HepG2 (cell line): ENCODE measurements around the gene LENG1. TPM values are rescaled to one million over a fixed set of nuclear protein-coding genes. Genes with fewer than 3 reads are reported as not detected.

Experiments used
- CAMTA2 ChIP-seq: sonication (generic); formaldehyde crosslinking; IDR thresholded peaks from 2 replicates; pipeline ENCODE4 v1.4.0; 2020; ENCODE audit warnings: mild to moderate bottlenecking, missing genetic modification reagents, borderline replicate concordance
- CC2D1A ChIP-seq: sonication (generic); formaldehyde crosslinking; IDR thresholded peaks from 2 replicates; pipeline ENCODE4 v1.8.1; 2023; ENCODE audit warnings: mild to moderate bottlenecking, missing genetic modification reagents
- DPF2 ChIP-seq: sonication (generic); formaldehyde crosslinking; IDR thresholded peaks from 2 replicates; pipeline ENCODE4 v1.4.0; 2020; ENCODE audit warnings: mild to moderate bottlenecking, low read depth, missing genetic modification reagents, borderline replicate concordance
- HNRNPL ChIP-seq: fragments of 200-400 bp; formaldehyde crosslinking; IDR thresholded peaks from 2 replicates; pipeline ENCODE4 v1.6.1; 2017; ENCODE audit warnings: mild to moderate bottlenecking, low read depth, low read length
- NR3C1 ChIP-seq: sonication (generic); formaldehyde crosslinking; IDR thresholded peaks from 2 replicates; pipeline ENCODE4 v1.4.0; 2020; ENCODE audit warnings: missing genetic modification reagents
- PAX8 ChIP-seq: sonication (generic); formaldehyde crosslinking; IDR thresholded peaks from 2 replicates; pipeline ENCODE4 v1.8.0; 2022; ENCODE audit warnings: mild to moderate bottlenecking, missing genetic modification reagents, borderline replicate concordance
- TCF7 ChIP-seq: sonication (generic); IDR thresholded peaks from 2 replicates; pipeline ENCODE4 v1.6.1; 2016; ENCODE audit warnings: antibody characterized with exemption, low read depth
- ZFP82 ChIP-seq: sonication (generic); formaldehyde crosslinking; IDR thresholded peaks from 2 replicates; pipeline ENCODE4 v1.5.1; 2020; ENCODE audit warnings: mild to moderate bottlenecking, missing genetic modification reagents, borderline replicate concordance
- ZNF652 ChIP-seq: IDR thresholded peaks from 2 replicates; pipeline ENCODE4 v1.6.1; 2016; ENCODE audit warnings: low read depth, borderline replicate concordance
- ZNF660 ChIP-seq: sonication (generic); formaldehyde crosslinking; IDR thresholded peaks from 2 replicates; pipeline ENCODE4 v1.5.1; 2020; ENCODE audit warnings: mild to moderate bottlenecking, low read depth, missing genetic modification reagents, borderline replicate concordance
- ZNF792 ChIP-seq: IDR thresholded peaks from 2 replicates; pipeline ENCODE4 v1.6.1; 2016
- polyA plus RNA-seq, 8 experiments: library from polyadenylated mRNA; depleted of rRNA in 3 of 8; stranded (reverse) in 7 of 8; unstranded in 1 of 8; fragments of >200 nt; fragmentation: Illumina TruSeq in 4 of 8; extraction: Trizol in 4 of 8; gene quantifications; 2 replicates each; pipeline versions ENCODE4 v1.2.1 to v1.2.3, GENCODE V29; 2011 to 2016; ENCODE audit warnings: low read depth in 4 of 8, missing spikeins in 1 of 8, mixed read lengths in 1 of 8; ENCODE audit not compliant: insufficient read depth in 1 of 8
- total RNA-seq, 5 experiments: library from RNA; depleted of rRNA; stranded (reverse); fragments of >200 nt; fragmentation: Illumina TruSeq; extraction: Trizol; gene quantifications; 2 replicates each; pipeline ENCODE4 v1.2.3, GENCODE V29; 2016; ENCODE audit warnings: low read depth in 1 of 5
- TF ChIP-seq, protein P1 (sequence below): IDR thresholded peaks from 2 replicates; pipeline ENCODE4 v1.6.1; 2016; ENCODE audit warnings: missing compliant biosample characterization, missing genetic modification reagents, borderline replicate concordance
- TF ChIP-seq, protein P2 (sequence below): sonication (generic); formaldehyde crosslinking; IDR thresholded peaks from 2 replicates; pipeline ENCODE4 v1.9.0; 2021; ENCODE audit warnings: missing genetic modification reagents, borderline replicate concordance
- TF ChIP-seq, protein P3 (sequence below): sonication (generic); formaldehyde crosslinking; IDR thresholded peaks from 2 replicates; pipeline ENCODE4 v1.4.0; 2020; ENCODE audit warnings: missing genetic modification reagents, mild to moderate bottlenecking, borderline replicate concordance
- TF ChIP-seq, protein P4 (sequence below): sonication (generic); formaldehyde crosslinking; IDR thresholded peaks from 2 replicates; pipeline ENCODE4 v1.4.0; 2020; ENCODE audit warnings: mild to moderate bottlenecking, missing genetic modification reagents
- TF ChIP-seq, protein P5 (sequence below): sonication (generic); formaldehyde crosslinking; IDR thresholded peaks from 2 replicates; pipeline ENCODE4 v1.4.0; 2020; ENCODE audit warnings: mild to moderate bottlenecking, missing genetic modification reagents

The LENG1 gene
- total and polyA plus RNA-seq, 2 of the 13 experiments (the other 11 are each of a cell fraction or from before 2014, with no cell fraction given), result 1.8 to 3.8 TPM

DNA sequence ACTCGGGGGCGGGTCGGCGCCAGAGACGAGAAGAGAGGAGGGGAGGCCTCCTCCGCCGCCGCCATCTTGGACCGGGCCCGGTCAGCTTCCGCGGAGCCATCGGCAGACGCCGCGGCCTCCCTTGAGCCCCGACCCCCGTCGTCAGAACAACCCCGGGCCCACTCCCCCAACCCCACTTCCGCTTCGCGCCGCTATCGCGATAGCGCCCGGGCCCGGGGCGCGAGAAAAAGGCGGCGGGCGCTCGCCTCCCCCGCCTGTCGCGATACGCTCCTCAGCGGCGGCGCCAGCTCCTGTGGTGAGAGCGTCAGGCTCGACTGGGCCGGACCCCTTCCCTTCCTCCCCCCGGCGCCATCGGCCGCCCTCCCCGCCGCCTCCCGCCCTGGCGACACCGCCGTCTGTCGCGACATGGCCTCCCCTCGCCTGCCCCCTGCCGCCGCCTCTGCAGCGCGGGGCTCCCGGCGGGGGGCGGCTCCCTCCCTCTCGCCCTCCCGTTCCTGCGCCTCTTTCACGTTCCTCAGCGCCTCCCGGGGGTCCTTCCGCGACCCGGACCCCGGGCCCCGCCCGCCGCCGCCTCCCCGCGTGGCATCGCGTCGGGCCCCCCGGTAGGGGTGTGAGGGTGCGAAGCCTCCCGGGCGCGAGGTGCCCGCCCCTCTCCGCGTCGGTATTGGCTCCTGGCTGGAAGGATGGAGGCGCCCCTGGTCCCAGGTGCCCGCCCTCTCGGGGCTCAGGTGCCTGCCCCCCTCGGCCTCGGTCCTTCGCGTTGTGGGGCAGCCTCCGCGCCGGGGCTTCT, 21.6 kb downstream of the LENG1 start, which contains the start of gene CNOT3 (continued):
- TF ChIP-seq, protein P1, sequence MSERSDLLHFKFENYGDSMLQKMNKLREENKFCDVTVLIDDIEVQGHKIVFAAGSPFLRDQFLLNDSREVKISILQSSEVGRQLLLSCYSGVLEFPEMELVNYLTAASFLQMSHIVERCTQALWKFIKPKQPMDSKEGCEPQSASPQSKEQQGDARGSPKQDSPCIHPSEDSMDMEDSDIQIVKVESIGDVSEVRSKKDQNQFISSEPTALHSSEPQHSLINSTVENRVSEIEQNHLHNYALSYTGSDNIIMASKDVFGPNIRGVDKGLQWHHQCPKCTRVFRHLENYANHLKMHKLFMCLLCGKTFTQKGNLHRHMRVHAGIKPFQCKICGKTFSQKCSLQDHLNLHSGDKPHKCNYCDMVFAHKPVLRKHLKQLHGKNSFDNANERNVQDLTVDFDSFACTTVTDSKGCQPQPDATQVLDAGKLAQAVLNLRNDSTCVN (CRISPR knock-in tag), result no peak
- TF ChIP-seq NR3C1 (CRISPR knock-in tag), result no peak
- TF ChIP-seq CC2D1A (CRISPR knock-in tag), result no peak
- no peak for TF ChIP-seq DPF2 (CRISPR knock-in tag)
- TF ChIP-seq ZNF652 (CRISPR knock-in tag), result no peak
- TF ChIP-seq ZNF660 (CRISPR knock-in tag), result no peak
- TF ChIP-seq HNRNPL, result 0 out of 2 replicates have a peak, but pooled peaks have one; percentile 1
- no peak for TF ChIP-seq ZFP82
- TF ChIP-seq TCF7, result no peak
- TF ChIP-seq, protein P2, sequence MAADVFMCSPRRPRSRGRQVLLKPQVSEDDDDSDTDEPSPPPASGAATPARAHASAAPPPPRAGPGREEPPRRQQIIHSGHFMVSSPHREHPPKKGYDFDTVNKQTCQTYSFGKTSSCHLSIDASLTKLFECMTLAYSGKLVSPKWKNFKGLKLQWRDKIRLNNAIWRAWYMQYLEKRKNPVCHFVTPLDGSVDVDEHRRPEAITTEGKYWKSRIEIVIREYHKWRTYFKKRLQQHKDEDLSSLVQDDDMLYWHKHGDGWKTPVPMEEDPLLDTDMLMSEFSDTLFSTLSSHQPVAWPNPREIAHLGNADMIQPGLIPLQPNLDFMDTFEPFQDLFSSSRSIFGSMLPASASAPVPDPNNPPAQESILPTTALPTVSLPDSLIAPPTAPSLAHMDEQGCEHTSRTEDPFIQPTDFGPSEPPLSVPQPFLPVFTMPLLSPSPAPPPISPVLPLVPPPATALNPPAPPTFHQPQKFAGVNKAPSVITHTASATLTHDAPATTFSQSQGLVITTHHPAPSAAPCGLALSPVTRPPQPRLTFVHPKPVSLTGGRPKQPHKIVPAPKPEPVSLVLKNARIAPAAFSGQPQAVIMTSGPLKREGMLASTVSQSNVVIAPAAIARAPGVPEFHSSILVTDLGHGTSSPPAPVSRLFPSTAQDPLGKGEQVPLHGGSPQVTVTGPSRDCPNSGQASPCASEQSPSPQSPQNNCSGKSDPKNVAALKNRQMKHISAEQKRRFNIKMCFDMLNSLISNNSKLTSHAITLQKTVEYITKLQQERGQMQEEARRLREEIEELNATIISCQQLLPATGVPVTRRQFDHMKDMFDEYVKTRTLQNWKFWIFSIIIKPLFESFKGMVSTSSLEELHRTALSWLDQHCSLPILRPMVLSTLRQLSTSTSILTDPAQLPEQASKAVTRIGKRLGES (CRISPR knock-in tag), result no peak
- 0 out of 2 replicates have a peak, but pooled peaks have one; percentile 69 for TF ChIP-seq PAX8 (CRISPR knock-in tag)
- TF ChIP-seq, protein P3, sequence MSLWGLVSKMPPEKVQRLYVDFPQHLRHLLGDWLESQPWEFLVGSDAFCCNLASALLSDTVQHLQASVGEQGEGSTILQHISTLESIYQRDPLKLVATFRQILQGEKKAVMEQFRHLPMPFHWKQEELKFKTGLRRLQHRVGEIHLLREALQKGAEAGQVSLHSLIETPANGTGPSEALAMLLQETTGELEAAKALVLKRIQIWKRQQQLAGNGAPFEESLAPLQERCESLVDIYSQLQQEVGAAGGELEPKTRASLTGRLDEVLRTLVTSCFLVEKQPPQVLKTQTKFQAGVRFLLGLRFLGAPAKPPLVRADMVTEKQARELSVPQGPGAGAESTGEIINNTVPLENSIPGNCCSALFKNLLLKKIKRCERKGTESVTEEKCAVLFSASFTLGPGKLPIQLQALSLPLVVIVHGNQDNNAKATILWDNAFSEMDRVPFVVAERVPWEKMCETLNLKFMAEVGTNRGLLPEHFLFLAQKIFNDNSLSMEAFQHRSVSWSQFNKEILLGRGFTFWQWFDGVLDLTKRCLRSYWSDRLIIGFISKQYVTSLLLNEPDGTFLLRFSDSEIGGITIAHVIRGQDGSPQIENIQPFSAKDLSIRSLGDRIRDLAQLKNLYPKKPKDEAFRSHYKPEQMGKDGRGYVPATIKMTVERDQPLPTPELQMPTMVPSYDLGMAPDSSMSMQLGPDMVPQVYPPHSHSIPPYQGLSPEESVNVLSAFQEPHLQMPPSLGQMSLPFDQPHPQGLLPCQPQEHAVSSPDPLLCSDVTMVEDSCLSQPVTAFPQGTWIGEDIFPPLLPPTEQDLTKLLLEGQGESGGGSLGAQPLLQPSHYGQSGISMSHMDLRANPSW, result no peak
- TF ChIP-seq, protein P4, sequence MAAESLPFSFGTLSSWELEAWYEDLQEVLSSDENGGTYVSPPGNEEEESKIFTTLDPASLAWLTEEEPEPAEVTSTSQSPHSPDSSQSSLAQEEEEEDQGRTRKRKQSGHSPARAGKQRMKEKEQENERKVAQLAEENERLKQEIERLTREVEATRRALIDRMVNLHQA (CRISPR knock-in tag), result no peak
- TF ChIP-seq, protein P5, sequence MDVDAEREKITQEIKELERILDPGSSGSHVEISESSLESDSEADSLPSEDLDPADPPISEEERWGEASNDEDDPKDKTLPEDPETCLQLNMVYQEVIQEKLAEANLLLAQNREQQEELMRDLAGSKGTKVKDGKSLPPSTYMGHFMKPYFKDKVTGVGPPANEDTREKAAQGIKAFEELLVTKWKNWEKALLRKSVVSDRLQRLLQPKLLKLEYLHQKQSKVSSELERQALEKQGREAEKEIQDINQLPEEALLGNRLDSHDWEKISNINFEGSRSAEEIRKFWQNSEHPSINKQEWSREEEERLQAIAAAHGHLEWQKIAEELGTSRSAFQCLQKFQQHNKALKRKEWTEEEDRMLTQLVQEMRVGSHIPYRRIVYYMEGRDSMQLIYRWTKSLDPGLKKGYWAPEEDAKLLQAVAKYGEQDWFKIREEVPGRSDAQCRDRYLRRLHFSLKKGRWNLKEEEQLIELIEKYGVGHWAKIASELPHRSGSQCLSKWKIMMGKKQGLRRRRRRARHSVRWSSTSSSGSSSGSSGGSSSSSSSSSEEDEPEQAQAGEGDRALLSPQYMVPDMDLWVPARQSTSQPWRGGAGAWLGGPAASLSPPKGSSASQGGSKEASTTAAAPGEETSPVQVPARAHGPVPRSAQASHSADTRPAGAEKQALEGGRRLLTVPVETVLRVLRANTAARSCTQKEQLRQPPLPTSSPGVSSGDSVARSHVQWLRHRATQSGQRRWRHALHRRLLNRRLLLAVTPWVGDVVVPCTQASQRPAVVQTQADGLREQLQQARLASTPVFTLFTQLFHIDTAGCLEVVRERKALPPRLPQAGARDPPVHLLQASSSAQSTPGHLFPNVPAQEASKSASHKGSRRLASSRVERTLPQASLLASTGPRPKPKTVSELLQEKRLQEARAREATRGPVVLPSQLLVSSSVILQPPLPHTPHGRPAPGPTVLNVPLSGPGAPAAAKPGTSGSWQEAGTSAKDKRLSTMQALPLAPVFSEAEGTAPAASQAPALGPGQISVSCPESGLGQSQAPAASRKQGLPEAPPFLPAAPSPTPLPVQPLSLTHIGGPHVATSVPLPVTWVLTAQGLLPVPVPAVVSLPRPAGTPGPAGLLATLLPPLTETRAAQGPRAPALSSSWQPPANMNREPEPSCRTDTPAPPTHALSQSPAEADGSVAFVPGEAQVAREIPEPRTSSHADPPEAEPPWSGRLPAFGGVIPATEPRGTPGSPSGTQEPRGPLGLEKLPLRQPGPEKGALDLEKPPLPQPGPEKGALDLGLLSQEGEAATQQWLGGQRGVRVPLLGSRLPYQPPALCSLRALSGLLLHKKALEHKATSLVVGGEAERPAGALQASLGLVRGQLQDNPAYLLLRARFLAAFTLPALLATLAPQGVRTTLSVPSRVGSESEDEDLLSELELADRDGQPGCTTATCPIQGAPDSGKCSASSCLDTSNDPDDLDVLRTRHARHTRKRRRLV, result no peak
- no peak for TF ChIP-seq ZNF792 (CRISPR knock-in tag)
- TF ChIP-seq CAMTA2 (CRISPR knock-in tag), result no peak
